SU-DHL-6 (cell line): Measurements from ENCODE around the gene ZNF710.

Experiments used
- EZH2phosphoT487 ChIP-seq: fragments of 200-600 bp; sonication (generic), shearing (Covaris generic); conservative IDR thresholded peaks from 2 replicates; pipeline ENCODE4 v1.6.1; 2018; ENCODE audit warnings: mild to moderate bottlenecking, antibody characterized with exemption, low read length, moderate library complexity, mixed read lengths
- TF ChIP-seq, protein P1 (sequence below): fragments of 200-600 bp; sonication (generic); IDR thresholded peaks from one replicate; pipeline ENCODE4 v1.5.1; 2017; ENCODE audit warnings: antibody characterized with exemption, mild to moderate bottlenecking, low read length, moderate library complexity; ENCODE audit not compliant: insufficient read depth, poor library complexity, severe bottlenecking

DNA sequence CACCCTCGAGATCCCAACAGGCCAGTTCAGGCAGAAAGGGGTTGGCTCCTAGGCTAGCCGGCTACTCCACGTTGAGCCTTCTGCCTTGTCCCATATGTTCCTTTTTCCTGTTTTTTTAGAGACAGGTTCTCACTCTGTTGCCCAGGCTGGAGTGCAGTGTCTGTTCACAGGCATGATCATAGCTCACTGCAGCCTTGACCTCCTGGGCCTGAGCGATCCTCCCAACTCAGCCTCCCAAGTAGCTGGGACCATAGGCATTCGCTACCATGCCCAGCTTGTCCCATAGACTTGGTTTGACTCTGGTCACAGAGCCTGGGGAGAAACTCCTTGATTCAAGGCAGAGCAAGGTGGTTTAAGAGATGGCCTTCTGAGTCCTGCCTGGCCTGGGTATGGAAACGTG lies 32.3 kb downstream of the ZNF710 start:
- TF ChIP-seq, protein P1, sequence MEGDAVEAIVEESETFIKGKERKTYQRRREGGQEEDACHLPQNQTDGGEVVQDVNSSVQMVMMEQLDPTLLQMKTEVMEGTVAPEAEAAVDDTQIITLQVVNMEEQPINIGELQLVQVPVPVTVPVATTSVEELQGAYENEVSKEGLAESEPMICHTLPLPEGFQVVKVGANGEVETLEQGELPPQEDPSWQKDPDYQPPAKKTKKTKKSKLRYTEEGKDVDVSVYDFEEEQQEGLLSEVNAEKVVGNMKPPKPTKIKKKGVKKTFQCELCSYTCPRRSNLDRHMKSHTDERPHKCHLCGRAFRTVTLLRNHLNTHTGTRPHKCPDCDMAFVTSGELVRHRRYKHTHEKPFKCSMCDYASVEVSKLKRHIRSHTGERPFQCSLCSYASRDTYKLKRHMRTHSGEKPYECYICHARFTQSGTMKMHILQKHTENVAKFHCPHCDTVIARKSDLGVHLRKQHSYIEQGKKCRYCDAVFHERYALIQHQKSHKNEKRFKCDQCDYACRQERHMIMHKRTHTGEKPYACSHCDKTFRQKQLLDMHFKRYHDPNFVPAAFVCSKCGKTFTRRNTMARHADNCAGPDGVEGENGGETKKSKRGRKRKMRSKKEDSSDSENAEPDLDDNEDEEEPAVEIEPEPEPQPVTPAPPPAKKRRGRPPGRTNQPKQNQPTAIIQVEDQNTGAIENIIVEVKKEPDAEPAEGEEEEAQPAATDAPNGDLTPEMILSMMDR: no peak
- no peak for TF ChIP-seq EZH2phosphoT487
